Mammary epithelial cell (primary cell): Measurements from ENCODE around the gene BCL7B.

Experiments used
- CTCF ChIP-seq, 2 donors: IDR thresholded peaks in 1 of 2; conservative IDR thresholded peaks in 1 of 2; 2 replicates each; pipeline ENCODE4 v1.5.1; 2011 to 2012; ENCODE audit warnings: inconsistent platforms in 2 of 2, low read length in 2 of 2, mild to moderate bottlenecking in 2 of 2, control low read depth in 1 of 2, low read depth in 1 of 2; ENCODE audit not compliant: insufficient read depth in 1 of 2; ENCODE audit errors: extremely low read depth in 1 of 2
- EZH2 ChIP-seq: IDR thresholded peaks from 2 replicates; pipeline ENCODE4 v1.6.1; 2012; ENCODE audit warnings: low read length, inconsistent platforms, borderline replicate concordance

GRCh38 chr7:73573791-73574190 is 16.3 kb upstream of the BCL7B start:
- no peak for TF ChIP-seq EZH2
- no peak for TF ChIP-seq CTCF (conservative IDR thresholded peaks at IDR 0.05 in 1 of 2, IDR thresholded peaks at IDR 0.05 in 1 of 2; ENCODE audit: extremely low read depth in 1 of 2, insufficient read depth in 1 of 2, low read depth in 1 of 2, low read length in 2 of 2)
